ENCODE measurements around the gene C12orf75. TPM values are rescaled to one million over a fixed set of nuclear protein-coding genes. Genes with fewer than 3 reads are reported as not detected.

The C12orf75 gene
- total RNA-seq, 1 donor from 2014 or later = 43.1 TPM

DNA sequence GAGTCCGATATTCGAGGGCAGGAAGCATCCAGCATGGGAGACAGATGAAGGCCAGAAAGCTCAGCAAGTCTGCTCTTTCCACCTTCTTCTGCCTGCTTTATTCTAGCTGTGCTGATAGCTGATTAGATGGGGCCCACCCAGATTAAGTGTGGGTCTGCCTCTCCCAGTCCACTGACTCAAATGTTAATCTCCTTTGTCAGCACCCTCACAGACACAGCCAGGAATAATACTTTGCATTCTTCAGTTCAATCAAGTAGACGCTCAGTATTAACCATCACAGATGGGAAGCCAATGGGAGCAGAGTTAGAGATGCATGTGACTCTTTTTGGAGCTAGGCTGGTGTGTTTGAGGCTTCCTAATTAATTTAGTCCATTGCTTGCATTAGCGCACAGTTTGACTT is 17.0 kb downstream of the C12orf75 start:
- peaks cover 3% of the 10 kb centered on the region for H3K4me1 Mint-ChIP-seq (ENCODE audit: unreplicated experiment)
- DNase-seq (ENCODE audit: extremely low spot score, unreplicated experiment) = no peak
- H3K36me3 Mint-ChIP-seq = peaks cover 8% of the 10 kb centered on the region
- no peaks in the 10 kb centered on the region for H3K9me3 Mint-ChIP-seq
- no peak overlapping the region for H3K4me3 Mint-ChIP-seq
- H3K27ac Mint-ChIP-seq = no peak overlapping the region
- H3K27me3 Mint-ChIP-seq = no peaks in the 10 kb centered on the region
- TF ChIP-seq, protein P1, sequence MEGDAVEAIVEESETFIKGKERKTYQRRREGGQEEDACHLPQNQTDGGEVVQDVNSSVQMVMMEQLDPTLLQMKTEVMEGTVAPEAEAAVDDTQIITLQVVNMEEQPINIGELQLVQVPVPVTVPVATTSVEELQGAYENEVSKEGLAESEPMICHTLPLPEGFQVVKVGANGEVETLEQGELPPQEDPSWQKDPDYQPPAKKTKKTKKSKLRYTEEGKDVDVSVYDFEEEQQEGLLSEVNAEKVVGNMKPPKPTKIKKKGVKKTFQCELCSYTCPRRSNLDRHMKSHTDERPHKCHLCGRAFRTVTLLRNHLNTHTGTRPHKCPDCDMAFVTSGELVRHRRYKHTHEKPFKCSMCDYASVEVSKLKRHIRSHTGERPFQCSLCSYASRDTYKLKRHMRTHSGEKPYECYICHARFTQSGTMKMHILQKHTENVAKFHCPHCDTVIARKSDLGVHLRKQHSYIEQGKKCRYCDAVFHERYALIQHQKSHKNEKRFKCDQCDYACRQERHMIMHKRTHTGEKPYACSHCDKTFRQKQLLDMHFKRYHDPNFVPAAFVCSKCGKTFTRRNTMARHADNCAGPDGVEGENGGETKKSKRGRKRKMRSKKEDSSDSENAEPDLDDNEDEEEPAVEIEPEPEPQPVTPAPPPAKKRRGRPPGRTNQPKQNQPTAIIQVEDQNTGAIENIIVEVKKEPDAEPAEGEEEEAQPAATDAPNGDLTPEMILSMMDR (conservative IDR thresholded peaks at IDR 0.05) = no peak

GRCh38 chr12:105348142-105348541 is 17.7 kb downstream of the C12orf75 start:
- Mint-ChIP-seq H3K4me1 (ENCODE audit: unreplicated experiment) (peaks cover 3% of the 10 kb centered on the region), H3K36me3 (peaks cover 8% of the 10 kb centered on the region), H3K27ac (no peak overlapping the region), H3K4me3 (no peak overlapping the region), H3K27me3 (no peaks in the 10 kb centered on the region), H3K9me3 (no peaks in the 10 kb centered on the region)
- no peak for DNase-seq (ENCODE audit: extremely low spot score, unreplicated experiment)
- TF ChIP-seq, protein P1 (conservative IDR thresholded peaks at IDR 0.05) = no peak

DNA sequence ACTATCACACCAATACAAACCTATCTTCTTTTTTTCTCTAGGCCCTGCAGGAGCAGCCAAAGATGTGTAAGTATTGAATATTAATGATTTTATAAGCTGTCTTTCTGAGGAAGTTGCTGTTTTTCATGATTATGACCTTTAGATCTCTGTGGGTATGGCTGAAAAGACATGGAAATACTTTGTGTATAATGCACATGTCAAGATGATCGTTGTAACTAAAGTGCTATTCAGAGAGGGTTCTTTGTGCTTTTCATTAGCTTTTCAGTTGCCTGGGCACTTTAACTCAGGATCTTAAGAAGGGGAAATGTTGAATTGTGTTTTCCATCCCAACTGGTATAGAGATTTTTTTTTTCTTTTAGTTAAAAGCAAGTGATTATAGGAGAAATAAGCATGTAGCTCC is 18.1 kb downstream of the C12orf75 start:
- TF ChIP-seq, protein P1 (conservative IDR thresholded peaks at IDR 0.05) = no peak
- Mint-ChIP-seq H3K27ac (no peak overlapping the region), H3K9me3 (no peaks in the 10 kb centered on the region), H3K36me3 (peaks cover 8% of the 10 kb centered on the region), H3K4me3 (no peak overlapping the region), H3K27me3 (no peaks in the 10 kb centered on the region), H3K4me1 (ENCODE audit: unreplicated experiment) (peaks cover 3% of the 10 kb centered on the region)
- DNase-seq (ENCODE audit: extremely low spot score, unreplicated experiment) = no peak

GRCh38 chr12:105349138-105349537 is 18.6 kb downstream of the C12orf75 start:
- H3K36me3 Mint-ChIP-seq = peaks cover 8% of the 10 kb centered on the region
- TF ChIP-seq, protein P1 (conservative IDR thresholded peaks at IDR 0.05) = no peak
- H3K9me3 Mint-ChIP-seq = no peaks in the 10 kb centered on the region
- no peak for DNase-seq (ENCODE audit: extremely low spot score, unreplicated experiment)
- H3K27ac Mint-ChIP-seq = no peak overlapping the region
- H3K4me1 Mint-ChIP-seq (ENCODE audit: unreplicated experiment) = peaks cover 3% of the 10 kb centered on the region
- no peak overlapping the region for H3K4me3 Mint-ChIP-seq
- H3K27me3 Mint-ChIP-seq = no peaks in the 10 kb centered on the region

GRCh38 chr12:105351523-105351922 is 21.0 kb downstream of the C12orf75 start:
- Mint-ChIP-seq H3K36me3 (peaks cover 5% of the 10 kb centered on the region), H3K27ac (no peak overlapping the region), H3K9me3 (no peaks in the 10 kb centered on the region), H3K4me3 (no peak overlapping the region), H3K4me1 (ENCODE audit: unreplicated experiment) (peaks cover 6% of the 10 kb centered on the region), H3K27me3 (no peaks in the 10 kb centered on the region)
- no peak for DNase-seq (ENCODE audit: extremely low spot score, unreplicated experiment)
- TF ChIP-seq, protein P1 (conservative IDR thresholded peaks at IDR 0.05) = no peak

- no peak overlapping the region for H3K4me3 Mint-ChIP-seq
- H3K27me3 Mint-ChIP-seq = no peaks in the 10 kb centered on the region
- peaks cover 5% of the 10 kb centered on the region for H3K36me3 Mint-ChIP-seq
- H3K4me1 Mint-ChIP-seq (ENCODE audit: unreplicated experiment) = peaks cover 6% of the 10 kb centered on the region
- no peak for DNase-seq (ENCODE audit: extremely low spot score, unreplicated experiment)
- no peak overlapping the region for H3K27ac Mint-ChIP-seq
- no peaks in the 10 kb centered on the region for H3K9me3 Mint-ChIP-seq
- TF ChIP-seq, protein P1 (conservative IDR thresholded peaks at IDR 0.05) = no peak
Measured at GRCh38 chr12:105352052-105352451, 21.6 kb downstream of the C12orf75 start.
